ENCODE results near the gene TMEM74B. TPM values are rescaled to one million over a fixed set of nuclear protein-coding genes. Genes with fewer than 3 reads are reported as not detected.
A peak's percentile ranks its signal among the peaks of the same experiment; 100 is the strongest.

TMEM74B gene
- total RNA-seq, result 0.42 and 0.73 TPM in 2 replicates
- 0.79 TPM for total RNA-seq (2013)
- 0.82 and 1.4 TPM in 2 replicates for polyA plus RNA-seq
- 0.94 and 1.00 TPM in 2 replicates for polyA minus RNA-seq

DNA sequence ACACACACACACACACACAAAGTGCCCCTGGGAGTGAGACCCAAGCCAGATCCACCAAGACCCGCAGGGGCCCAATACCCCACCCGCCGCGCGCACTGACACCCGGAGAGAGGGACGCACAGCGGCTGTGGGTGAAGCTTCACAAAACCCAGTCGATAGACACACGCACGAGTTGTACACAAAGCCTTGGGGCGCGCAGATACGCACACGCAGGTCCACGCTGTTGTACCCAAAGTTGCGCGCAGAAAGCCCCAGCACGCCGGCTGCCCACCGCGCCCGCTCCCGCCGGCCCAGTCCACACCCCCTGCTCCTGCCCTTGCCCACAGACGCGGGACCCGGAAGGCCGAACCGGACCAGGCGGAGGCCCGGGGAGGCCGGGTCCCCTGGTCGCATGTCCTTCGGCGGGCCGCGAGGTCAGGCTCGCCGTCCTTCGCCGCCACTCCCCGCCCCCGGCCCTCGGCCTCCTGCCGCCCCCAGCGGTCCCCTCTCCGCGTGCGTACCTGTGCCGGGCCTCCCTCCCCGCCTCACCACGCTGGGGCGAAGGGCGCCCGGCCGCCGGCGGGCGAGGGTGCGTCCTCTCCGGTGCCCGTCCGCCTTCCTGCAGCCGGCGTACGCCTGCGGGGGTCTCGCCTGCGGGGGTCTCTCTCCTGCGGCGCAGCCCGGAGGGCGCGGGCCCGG lies at the start of gene TMEM74B:
Gene TMEM74B, minus strand, starts transcription at position 344 of the 678 bp plus-strand sequence. CDS start 1,180 bp downstream, outside the sequence.
- Histone ChIP-seq H3K36me3 (replicated peaks in 1 of 2; ENCODE audit: control extremely low read depth in 1 of 2, control insufficient read depth in 1 of 2, extremely low read depth in 1 of 2, insufficient read depth in 2 of 2, low read length in 1 of 2) (no peaks in the 10 kb centered on the region), H3K9me3 (ENCODE audit: control extremely low read depth in 1 of 3, control insufficient read depth in 2 of 3, insufficient read depth in 1 of 3, low read length in 2 of 3) (no peaks in the 10 kb centered on the region), H4K20me1 (ENCODE audit: control insufficient read depth, insufficient read depth, low read length, poor library complexity, severe bottlenecking) (no peaks in the 10 kb centered on the region), H3K4me2 (replicated peaks; ENCODE audit: low read depth, low read length, poor library complexity, severe bottlenecking) (peak within 1 kb of the TSS; percentile 67), H3K27ac (ENCODE audit: low read length in 2 of 2) (no peak within 1 kb of the TSS), H3K4me3 (ENCODE audit: control extremely low read depth in 1 of 5, extremely low read depth in 1 of 5, insufficient read depth in 1 of 5, low read depth in 2 of 5, low read length in 4 of 5) (peak within 1 kb of the TSS in 1 of 5 experiments; percentile 26), H3K9ac (ENCODE audit: low read length) (no peak within 1 kb of the TSS), H3K4me1 (ENCODE audit: control insufficient read depth in 2 of 2, insufficient read depth in 2 of 2, low read length in 2 of 2) (peaks cover 0 to 6% of the 10 kb centered on the region in 2 donors), H3K27me3 (replicated peaks in 1 of 4; ENCODE audit: control extremely low read depth in 1 of 4, control insufficient read depth in 3 of 4, insufficient read depth in 4 of 4, low read length in 3 of 4) (peaks cover 0 to 38% (median 17%) of the 10 kb centered on the region in 4 experiments), H3K79me2 (ENCODE audit: control insufficient read depth, insufficient read depth, low read length) (no peaks in the 10 kb centered on the region), H2AFZ (ENCODE audit: insufficient read depth, low read depth, low read length, poor library complexity, severe bottlenecking) (no peak within 1 kb of the TSS)
- Mint-ChIP-seq H3K4me1 (peaks cover 12% of the 10 kb centered on the region), H3K4me3 (peak within 1 kb of the TSS; percentile 72), H3K9me3 (ENCODE audit: insufficient read depth) (no peaks in the 10 kb centered on the region), H3K27ac (no peak within 1 kb of the TSS), H3K27me3 (peaks cover 32% of the 10 kb centered on the region)
- ChIA-PET POLR2A (no interaction called here), CTCF (no interaction called here)
- no peak for DNase-seq
- intact Hi-C loops (cut with micrococcal nuclease), result no loop called here
- no peak for ATAC-seq (ENCODE audit: low read depth)
- TF ChIP-seq, protein P1, sequence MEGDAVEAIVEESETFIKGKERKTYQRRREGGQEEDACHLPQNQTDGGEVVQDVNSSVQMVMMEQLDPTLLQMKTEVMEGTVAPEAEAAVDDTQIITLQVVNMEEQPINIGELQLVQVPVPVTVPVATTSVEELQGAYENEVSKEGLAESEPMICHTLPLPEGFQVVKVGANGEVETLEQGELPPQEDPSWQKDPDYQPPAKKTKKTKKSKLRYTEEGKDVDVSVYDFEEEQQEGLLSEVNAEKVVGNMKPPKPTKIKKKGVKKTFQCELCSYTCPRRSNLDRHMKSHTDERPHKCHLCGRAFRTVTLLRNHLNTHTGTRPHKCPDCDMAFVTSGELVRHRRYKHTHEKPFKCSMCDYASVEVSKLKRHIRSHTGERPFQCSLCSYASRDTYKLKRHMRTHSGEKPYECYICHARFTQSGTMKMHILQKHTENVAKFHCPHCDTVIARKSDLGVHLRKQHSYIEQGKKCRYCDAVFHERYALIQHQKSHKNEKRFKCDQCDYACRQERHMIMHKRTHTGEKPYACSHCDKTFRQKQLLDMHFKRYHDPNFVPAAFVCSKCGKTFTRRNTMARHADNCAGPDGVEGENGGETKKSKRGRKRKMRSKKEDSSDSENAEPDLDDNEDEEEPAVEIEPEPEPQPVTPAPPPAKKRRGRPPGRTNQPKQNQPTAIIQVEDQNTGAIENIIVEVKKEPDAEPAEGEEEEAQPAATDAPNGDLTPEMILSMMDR (IDR thresholded peaks at IDR 0.05), result no peak
- TF ChIP-seq EZH2 (IDR thresholded peaks at IDR 0.05; ENCODE audit: borderline replicate concordance, insufficient read depth, low read depth, low read length, poor library complexity, severe bottlenecking), result no peak
- WGBS (ENCODE audit: insufficient coverage), result 5% methylated on average over 76 of the region's 76 CpGs
